ENCODE data around the gene TP53I3. TPM values are rescaled to one million over a fixed set of nuclear protein-coding genes. Genes with fewer than 3 reads are reported as not detected.

TP53I3 gene
- total RNA-seq, 1 experiment from 2014 or later: 20.1 TPM

DNA sequence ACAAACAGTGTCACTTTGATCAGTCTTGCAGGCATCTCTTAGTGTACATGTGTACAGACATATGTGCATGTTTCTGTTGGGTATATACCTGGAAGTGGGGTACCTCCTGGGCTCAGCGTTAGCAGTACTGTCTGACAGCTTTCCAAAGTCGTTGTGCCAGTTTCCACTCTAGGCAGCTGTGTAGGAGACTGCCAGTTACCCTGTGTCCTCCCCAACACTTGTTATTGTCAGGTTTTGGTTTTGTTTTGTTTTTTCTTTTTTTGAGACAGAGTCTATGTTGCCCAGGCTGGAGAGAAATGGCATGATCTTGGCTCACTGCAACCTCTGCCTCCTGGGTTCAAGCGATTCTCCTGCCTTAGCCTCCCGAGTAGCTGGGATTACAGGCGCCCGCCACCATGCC is 28.9 kb downstream of the TP53I3 start:
- Histone ChIP-seq H3K9me3 (ENCODE audit: control insufficient read depth in 1 of 2, insufficient read depth in 1 of 2, low read depth in 1 of 2, low read length in 2 of 2) (no peaks in the 10 kb centered on the region), H4K20me1 (ENCODE audit: insufficient read depth) (no peaks in the 10 kb centered on the region), H3K4me1 (ENCODE audit: control insufficient read depth in 1 of 2, insufficient read depth in 2 of 2, low read length in 2 of 2) (no peaks in the 10 kb centered on the region; a peak in 1 of 4 replicates), H3K4me3 (replicated peaks in 1 of 2; ENCODE audit: low read depth in 1 of 2, low read length in 2 of 2) (no peak overlapping the region), H3K79me2 (ENCODE audit: insufficient read depth, low read length) (no peaks in the 10 kb centered on the region), H3K36me3 (ENCODE audit: control insufficient read depth in 1 of 2, insufficient read depth in 2 of 2, low read length in 2 of 2) (no peaks in the 10 kb centered on the region), H3K9me2 (ENCODE audit: insufficient read depth) (no peaks in the 10 kb centered on the region), H3K27ac (ENCODE audit: low read depth, low read length) (no peak overlapping the region), H3K27me3 (ENCODE audit: insufficient read depth, low read length) (no peaks in the 10 kb centered on the region), H3K9ac (ENCODE audit: low read length) (no peak overlapping the region), H2AFZ (ENCODE audit: low read depth, low read length, poor library complexity, severe bottlenecking) (no peak overlapping the region), H3K4me2 (ENCODE audit: low read length) (no peak overlapping the region)
- TF ChIP-seq FOSL1 (IDR thresholded peaks at IDR 0.05; ENCODE audit: low read depth): no peak
- no peak for TF ChIP-seq SP1 (IDR thresholded peaks at IDR 0.05; ENCODE audit: low read depth)
- TF ChIP-seq RAD21 (IDR thresholded peaks at IDR 0.05; ENCODE audit: low read depth): no peak
- TF ChIP-seq SIN3A (IDR thresholded peaks at IDR 0.05; ENCODE audit: low read depth): no peak
- no peak for TF ChIP-seq CEBPB (IDR thresholded peaks at IDR 0.05; ENCODE audit: low read depth)
- TF ChIP-seq, protein P1, sequence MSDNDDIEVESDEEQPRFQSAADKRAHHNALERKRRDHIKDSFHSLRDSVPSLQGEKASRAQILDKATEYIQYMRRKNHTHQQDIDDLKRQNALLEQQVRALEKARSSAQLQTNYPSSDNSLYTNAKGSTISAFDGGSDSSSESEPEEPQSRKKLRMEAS (IDR thresholded peaks at IDR 0.05): no peak
- TF ChIP-seq YY1 (IDR thresholded peaks at IDR 0.05; ENCODE audit: extremely low read depth, insufficient replicate concordance, low read depth, low read length): no peak
- TF ChIP-seq ZFX (IDR thresholded peaks at IDR 0.05): no peak
- no peak for TF ChIP-seq TCF7L2 (IDR thresholded peaks at IDR 0.05; ENCODE audit: borderline replicate concordance, extremely low read depth, insufficient read depth, insufficient read length)
- TF ChIP-seq, protein P2, sequence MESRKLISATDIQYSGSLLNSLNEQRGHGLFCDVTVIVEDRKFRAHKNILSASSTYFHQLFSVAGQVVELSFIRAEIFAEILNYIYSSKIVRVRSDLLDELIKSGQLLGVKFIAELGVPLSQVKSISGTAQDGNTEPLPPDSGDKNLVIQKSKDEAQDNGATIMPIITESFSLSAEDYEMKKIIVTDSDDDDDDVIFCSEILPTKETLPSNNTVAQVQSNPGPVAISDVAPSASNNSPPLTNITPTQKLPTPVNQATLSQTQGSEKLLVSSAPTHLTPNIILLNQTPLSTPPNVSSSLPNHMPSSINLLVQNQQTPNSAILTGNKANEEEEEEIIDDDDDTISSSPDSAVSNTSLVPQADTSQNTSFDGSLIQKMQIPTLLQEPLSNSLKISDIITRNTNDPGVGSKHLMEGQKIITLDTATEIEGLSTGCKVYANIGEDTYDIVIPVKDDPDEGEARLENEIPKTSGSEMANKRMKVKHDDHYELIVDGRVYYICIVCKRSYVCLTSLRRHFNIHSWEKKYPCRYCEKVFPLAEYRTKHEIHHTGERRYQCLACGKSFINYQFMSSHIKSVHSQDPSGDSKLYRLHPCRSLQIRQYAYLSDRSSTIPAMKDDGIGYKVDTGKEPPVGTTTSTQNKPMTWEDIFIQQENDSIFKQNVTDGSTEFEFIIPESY (IDR thresholded peaks at IDR 0.05; ENCODE audit: extremely low read depth, insufficient replicate concordance, low read length): no peak
- no peak for TF ChIP-seq EZH2phosphoT487 (IDR thresholded peaks at IDR 0.05; ENCODE audit: borderline replicate concordance)
- TF ChIP-seq, protein P3, sequence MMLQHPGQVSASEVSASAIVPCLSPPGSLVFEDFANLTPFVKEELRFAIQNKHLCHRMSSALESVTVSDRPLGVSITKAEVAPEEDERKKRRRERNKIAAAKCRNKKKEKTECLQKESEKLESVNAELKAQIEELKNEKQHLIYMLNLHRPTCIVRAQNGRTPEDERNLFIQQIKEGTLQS (IDR thresholded peaks at IDR 0.05): no peak
- TF ChIP-seq, protein P4, sequence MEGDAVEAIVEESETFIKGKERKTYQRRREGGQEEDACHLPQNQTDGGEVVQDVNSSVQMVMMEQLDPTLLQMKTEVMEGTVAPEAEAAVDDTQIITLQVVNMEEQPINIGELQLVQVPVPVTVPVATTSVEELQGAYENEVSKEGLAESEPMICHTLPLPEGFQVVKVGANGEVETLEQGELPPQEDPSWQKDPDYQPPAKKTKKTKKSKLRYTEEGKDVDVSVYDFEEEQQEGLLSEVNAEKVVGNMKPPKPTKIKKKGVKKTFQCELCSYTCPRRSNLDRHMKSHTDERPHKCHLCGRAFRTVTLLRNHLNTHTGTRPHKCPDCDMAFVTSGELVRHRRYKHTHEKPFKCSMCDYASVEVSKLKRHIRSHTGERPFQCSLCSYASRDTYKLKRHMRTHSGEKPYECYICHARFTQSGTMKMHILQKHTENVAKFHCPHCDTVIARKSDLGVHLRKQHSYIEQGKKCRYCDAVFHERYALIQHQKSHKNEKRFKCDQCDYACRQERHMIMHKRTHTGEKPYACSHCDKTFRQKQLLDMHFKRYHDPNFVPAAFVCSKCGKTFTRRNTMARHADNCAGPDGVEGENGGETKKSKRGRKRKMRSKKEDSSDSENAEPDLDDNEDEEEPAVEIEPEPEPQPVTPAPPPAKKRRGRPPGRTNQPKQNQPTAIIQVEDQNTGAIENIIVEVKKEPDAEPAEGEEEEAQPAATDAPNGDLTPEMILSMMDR (IDR thresholded peaks at IDR 0.05 in 2 of 3, conservative IDR thresholded peaks at IDR 0.05 in 1 of 3; ENCODE audit: borderline replicate concordance in 1 of 3, insufficient read depth in 1 of 3, low read depth in 2 of 3, low read length in 2 of 3): no peak
- TF ChIP-seq SRF (IDR thresholded peaks at IDR 0.05; ENCODE audit: low read depth): no peak
- TF ChIP-seq POLR2AphosphoS5 (IDR thresholded peaks at IDR 0.05; ENCODE audit: low read depth, low read length): no peak
- POLR2A ChIA-PET: no interaction called here
- DNase-seq (ENCODE audit: low read depth, low spot score) (no peak), ATAC-seq (no peak)
- CTCF ChIA-PET: no interaction called here
- intact Hi-C loops (cut with micrococcal nuclease): no loop called here
- BruUV-seq (replicated peaks): no TSS peak
- RAD21 ChIA-PET (ENCODE audit: low non-redundant PET in 1 of 2, low total read pairs in 2 of 2, uncharacterized antibody in 2 of 2, unreplicated experiment in 2 of 2): no interaction called here
